ENCODE results near the gene NINJ1.

The NINJ1 gene

GRCh38 chr9:93086447-93087224, 47.4 kb downstream of the NINJ1 start:
- no peak for DNase-seq (ENCODE audit: low read depth)

- DNase-seq (ENCODE audit: low read depth) = no peak
Observed at GRCh38 chr9:93085676-93086075, 48.4 kb downstream of the NINJ1 start.

DNA sequence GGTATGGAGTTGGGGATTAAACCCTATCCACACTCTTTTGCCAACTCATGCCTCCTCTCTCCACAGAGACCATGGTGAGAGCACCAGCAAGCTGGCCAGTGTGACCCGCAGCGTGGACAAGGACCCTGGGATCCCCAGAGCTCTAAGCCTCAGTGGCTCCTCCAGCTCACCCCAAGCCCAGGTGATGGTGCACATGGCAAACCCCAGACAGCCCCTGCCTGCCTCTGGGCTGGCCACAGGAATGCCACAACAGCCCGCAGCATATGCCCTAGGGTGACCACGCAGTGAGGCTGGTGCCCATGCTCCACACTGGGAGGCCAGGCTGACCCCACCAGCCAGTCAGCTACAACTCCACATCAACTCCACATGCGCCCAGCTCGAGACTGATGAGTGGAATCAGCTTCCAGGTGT, 49.6 kb downstream of the NINJ1 start:
- DNase-seq (ENCODE audit: low read depth) = no peak

- DNase-seq (ENCODE audit: low read depth) = no peak
Observed at GRCh38 chr9:93083592-93084470, 50.2 kb downstream of the NINJ1 start.

DNA sequence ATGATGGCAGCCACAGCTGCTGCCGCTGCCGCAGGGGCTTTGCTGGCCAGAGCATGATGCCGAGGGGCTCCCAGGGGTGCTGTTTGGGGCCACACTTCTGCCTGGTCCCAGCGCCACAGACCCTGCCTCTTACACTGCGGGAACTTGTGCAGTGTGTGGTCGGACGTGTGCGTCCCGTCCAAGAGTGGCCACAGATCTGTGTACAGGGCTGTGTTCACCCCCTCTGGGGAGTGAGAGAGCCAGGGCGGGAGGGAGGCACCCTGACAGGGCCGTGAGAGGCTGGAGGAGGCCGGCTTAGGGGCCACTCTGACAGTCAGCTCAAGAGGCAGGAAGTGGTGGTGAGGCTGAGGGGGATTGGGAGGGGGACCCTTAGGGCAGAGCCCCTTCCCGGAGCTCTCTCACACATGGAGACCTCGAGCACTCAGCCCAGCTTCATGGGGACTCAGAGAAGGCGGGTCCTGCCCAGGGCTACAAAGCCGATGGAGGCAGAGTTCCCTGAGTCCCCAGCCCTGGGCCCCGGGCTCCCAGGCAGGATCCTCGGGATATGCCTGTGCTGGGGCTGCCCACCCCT, 51.1 kb downstream of the NINJ1 start:
- DNase-seq (ENCODE audit: low read depth) = no peak

DNA sequence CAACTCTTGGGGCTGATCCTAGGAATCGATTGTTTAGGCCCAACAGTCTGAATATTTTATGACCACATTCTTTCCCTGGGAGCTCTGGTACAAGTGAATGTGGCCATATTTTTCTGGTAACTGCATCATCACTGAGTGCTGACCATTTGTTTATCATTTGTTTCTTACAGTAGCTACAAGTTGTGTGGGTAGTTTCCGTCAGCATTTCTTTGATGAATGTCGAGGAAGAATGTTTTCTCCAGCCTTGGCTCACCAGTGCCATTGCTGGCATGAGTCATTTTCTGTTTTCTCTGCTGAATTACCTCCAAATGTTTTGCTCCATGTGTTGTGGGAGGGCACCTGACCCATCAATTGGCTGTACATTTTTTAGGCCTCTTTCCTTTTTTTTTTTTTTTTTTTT, 52.1 kb downstream of the NINJ1 start:
- DNase-seq (ENCODE audit: low read depth) = no peak

DNA sequence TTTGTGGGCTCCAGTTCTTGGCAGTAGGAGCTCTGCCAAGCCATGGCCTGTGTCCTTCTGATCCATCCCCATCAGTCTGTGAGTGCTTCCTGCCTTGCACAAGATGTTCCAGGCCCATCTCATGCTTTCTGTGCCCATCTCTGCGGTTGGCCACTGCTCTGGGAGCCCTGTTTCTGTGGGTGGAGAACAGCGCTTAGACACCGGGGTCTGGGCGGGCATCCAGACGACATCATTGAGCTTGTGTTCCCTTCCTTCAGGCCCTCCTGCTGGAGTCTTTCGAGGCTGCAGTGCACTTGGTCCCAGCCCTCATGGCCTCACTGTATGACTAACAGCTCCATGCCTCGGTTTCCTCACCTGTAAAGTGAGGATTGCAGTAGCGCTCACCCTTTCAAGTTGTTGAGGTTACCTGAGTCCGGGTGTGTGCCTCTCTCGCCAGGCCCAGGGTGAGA, 52.9 kb downstream of the NINJ1 start:
- DNase-seq (ENCODE audit: low read depth) = no peak

GRCh38 chr9:93080406-93080805, 53.6 kb downstream of the NINJ1 start:
- DNase-seq (ENCODE audit: low read depth) = no peak

GRCh38 chr9:93079371-93079770, 54.7 kb downstream of the NINJ1 start:
- no peak for DNase-seq (ENCODE audit: low read depth)

DNA sequence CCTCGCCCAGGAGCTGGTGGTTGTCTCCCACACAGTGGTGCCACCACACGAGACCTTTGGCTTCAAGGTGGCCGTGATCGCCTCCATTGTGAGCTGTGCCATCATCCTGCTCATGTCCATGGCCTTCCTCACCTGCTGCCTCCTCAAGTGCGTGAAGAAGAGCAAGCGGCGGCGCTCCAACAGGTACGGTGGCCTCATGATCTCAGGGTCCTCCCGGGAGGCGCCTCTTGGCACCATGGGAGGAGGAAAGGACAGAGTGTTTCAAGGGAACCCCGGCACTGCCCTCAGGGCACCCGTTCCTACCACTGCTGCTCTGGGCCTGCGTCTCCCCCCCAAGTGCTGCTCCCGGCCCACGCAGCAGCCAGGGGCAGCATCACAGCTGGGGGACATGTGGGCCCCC, 56.2 kb downstream of the NINJ1 start:
- no peak for DNase-seq (ENCODE audit: low read depth)

GRCh38 chr9:93077367-93077766, 56.7 kb downstream of the NINJ1 start:
- DNase-seq (ENCODE audit: low read depth) = no peak

DNA sequence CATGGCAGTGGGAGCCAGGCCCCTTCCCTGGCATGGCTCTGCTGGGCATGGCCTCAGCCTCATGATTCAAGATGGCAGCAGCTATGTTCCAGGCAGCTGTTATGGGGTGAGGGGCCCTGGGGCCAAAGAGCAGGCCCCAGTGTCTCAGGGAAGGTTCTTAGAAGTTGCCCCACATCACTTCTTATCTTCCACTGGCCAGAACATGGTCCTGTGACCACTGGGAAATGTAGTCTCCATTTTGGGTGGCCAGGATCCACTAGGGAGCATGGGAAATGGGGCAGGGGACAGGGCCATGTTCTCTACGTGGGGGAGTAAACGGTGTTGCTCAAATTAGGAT, 57.3 kb downstream of the NINJ1 start:
- no peak for DNase-seq (ENCODE audit: low read depth)

DNA sequence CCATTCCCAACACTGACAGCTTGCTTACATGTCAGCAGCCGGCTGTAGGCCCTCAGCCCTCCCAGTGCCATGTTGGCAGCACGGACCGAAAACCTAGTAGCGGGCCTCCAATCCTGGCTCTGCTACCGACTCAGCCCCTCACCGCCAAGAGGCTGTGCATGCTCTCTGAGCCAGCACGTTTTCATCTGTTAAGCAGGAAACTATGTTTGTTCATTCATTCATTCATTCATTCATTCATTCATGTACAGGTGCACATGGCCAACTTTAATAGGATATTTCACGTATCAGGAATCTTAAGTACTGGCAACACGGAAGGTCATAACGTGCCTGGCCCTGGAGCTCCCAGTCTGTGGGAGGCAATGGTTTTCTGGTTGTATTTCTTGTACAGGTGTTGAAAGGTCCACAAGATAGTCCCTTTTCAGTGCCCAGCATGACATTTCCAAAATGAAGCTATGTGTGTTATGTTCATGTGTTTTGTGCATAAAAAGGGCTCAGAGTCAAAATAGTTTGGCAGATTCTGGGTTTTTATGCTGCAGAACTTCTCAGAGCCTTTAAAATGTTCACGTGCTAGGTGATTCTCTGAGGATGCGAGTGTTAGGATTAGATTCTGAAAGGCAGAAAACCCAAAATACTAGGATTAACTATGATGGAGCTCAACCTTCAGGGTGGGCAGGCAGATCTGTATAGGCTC, 57.8 kb downstream of the NINJ1 start:
- DNase-seq (ENCODE audit: low read depth) = no peak

GRCh38 chr9:93072383-93072795, 61.7 kb downstream of the NINJ1 start:
- DNase-seq (ENCODE audit: low read depth) = no peak

All from stimulated activated CD8-positive, alpha-beta memory T cell treated with anti-CD3 and anti-CD28 coated beads, Interleukin-15, amount 100 ng/mL, for 1 hour (primary cell).